Neural progenitor cell (in vitro differentiated cells): ENCODE results near the gene FZD4. TPM values are rescaled to one million over a fixed set of nuclear protein-coding genes. Genes with fewer than 3 reads are reported as not detected.

Experiments
- DNase-seq: peaks from one replicate; pipeline ENCODE4 v3.0.0-alpha.2; 2016; ENCODE audit warnings: low spot score
- H2AFZ ChIP-seq: fragments of 200-600 bp; sonication (generic); replicated peaks from 2 replicates; pipeline ENCODE4 v1.6.1; 2016; ENCODE audit warnings: antibody characterized with exemption
- H3F3A ChIP-seq: fragments of 200-600 bp; sonication (generic); 2 replicates; pipeline ENCODE4 v1.6.1; 2016; ENCODE audit warnings: antibody characterized with exemption, low read depth
- H3K27ac ChIP-seq: fragments of 200-600 bp; sonication (generic); 2 replicates; pipeline ENCODE4 v1.5.1; 2016; ENCODE audit warnings: mild to moderate bottlenecking
- H3K27me3 ChIP-seq: fragments of 200-600 bp; sonication (generic); 2 replicates; pipeline ENCODE4 v1.6.1; 2016; ENCODE audit warnings: mild to moderate bottlenecking, moderate library complexity
- H3K36me3 ChIP-seq: fragments of 200-600 bp; sonication (generic); 2 replicates; pipeline ENCODE4 v1.5.1; 2016
- H3K4me1 ChIP-seq: fragments of 200-600 bp; sonication (generic); 2 replicates; pipeline ENCODE4 v1.6.1; 2016; ENCODE audit warnings: mixed run types
- H3K4me2 ChIP-seq: fragments of 200-600 bp; sonication (generic); 2 replicates; pipeline ENCODE4 v1.6.1; 2016
- H3K4me3 ChIP-seq: fragments of 200-600 bp; sonication (generic); 2 replicates; pipeline ENCODE4 v1.5.1; 2016
- H3K79me2 ChIP-seq: fragments of 200-600 bp; sonication (generic); 2 replicates; pipeline ENCODE4 v1.6.1; 2016; ENCODE audit warnings: low read depth
- H3K9ac ChIP-seq: fragments of 200-600 bp; sonication (generic); 2 replicates; pipeline ENCODE4 v1.6.1; 2016
- H3K9me3 ChIP-seq: fragments of 200-600 bp; sonication (generic); 2 replicates; pipeline ENCODE4 v1.5.1; 2016; ENCODE audit warnings: low read depth
- H4K20me1 ChIP-seq: fragments of 200-600 bp; sonication (generic); 2 replicates; pipeline ENCODE4 v1.6.1; 2016; ENCODE audit warnings: low read depth
- H3K27ac Mint-ChIP-seq: 3 replicates; pipeline ENCODE4 v1.8.0; 2021; ENCODE audit warnings: mixed read lengths
- H3K27me3 Mint-ChIP-seq: 2 replicates; pipeline ENCODE4 v1.8.0; 2022; ENCODE audit warnings: low read depth, mild to moderate bottlenecking, inconsistent platforms, moderate library complexity, mixed read lengths; ENCODE audit not compliant: insufficient read depth
- H3K36me3 Mint-ChIP-seq: 3 replicates; pipeline ENCODE4 v1.8.0; 2021; ENCODE audit warnings: mixed read lengths
- H3K4me1 Mint-ChIP-seq: 3 replicates; pipeline ENCODE4 v1.8.0; 2021; ENCODE audit warnings: mixed read lengths
- H3K4me3 Mint-ChIP-seq: 3 replicates; pipeline ENCODE4 v1.8.0; 2021; ENCODE audit warnings: mild to moderate bottlenecking, moderate library complexity, mixed read lengths
- H3K9me3 Mint-ChIP-seq: 3 replicates; pipeline ENCODE4 v1.8.0; 2020; ENCODE audit warnings: mixed read lengths
- EZH2 ChIP-seq: fragments of 200-600 bp; sonication (generic); IDR thresholded peaks from 2 replicates; pipeline ENCODE4 v1.6.1; 2017; ENCODE audit warnings: antibody characterized with exemption, mild to moderate bottlenecking, moderate library complexity
- EZH2phosphoT487 ChIP-seq: fragments of 200-600 bp; sonication (generic); IDR thresholded peaks from 2 replicates; pipeline ENCODE4 v1.6.1; 2017; ENCODE audit warnings: antibody characterized with exemption
- total RNA-seq: library from RNA; depleted of rRNA; stranded (reverse); fragments of >200 nt; gene quantifications from 2 replicates; pipeline ENCODE4 v1.2.3, GENCODE V29; 2015; ENCODE audit warnings: low replicate concordance
- TF ChIP-seq, protein P1 (sequence below): fragments of 200-600 bp; sonication (generic); IDR thresholded peaks from 2 replicates; pipeline ENCODE4 v1.5.1; 2017; ENCODE audit warnings: antibody characterized with exemption, mild to moderate bottlenecking

The FZD4 gene
- total RNA-seq, 1 donor from 2014 or later, result 5.8 TPM

DNA sequence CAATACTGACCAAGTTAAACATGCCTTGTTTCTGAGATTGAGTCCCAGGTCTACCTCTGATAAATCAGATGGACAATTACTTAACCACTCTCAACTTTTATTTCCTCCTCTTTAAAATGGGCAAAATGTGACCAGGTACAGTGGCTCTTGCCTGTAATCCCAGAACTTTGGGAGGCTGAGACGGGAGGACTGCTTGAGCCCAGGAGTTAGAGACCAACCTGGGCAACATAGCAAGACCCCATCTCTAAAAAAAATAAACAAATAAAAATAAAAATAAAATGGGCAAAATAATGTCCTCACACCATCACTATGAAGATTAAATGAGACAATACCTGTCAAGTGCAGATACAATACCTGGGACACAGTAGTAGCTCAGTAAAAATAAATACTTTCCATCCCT, 33.0 kb downstream of the FZD4 start:
- H3K4me1 Mint-ChIP-seq, result peaks cover 20% of the 10 kb centered on the region
- H3K9me3 ChIP-seq, result no peaks in the 10 kb centered on the region
- H3K4me3 Mint-ChIP-seq, result no peak overlapping the region
- no peaks in the 10 kb centered on the region for H3K9me3 Mint-ChIP-seq
- H3K36me3 Mint-ChIP-seq, result peaks cover 3% of the 10 kb centered on the region
- H3K9ac ChIP-seq, result no peak overlapping the region
- DNase-seq, result no peak
- no peaks in the 10 kb centered on the region for H3K79me2 ChIP-seq
- H3K27ac Mint-ChIP-seq, result no peak overlapping the region
- H4K20me1 ChIP-seq, result peaks cover 9% of the 10 kb centered on the region
- H3K27me3 Mint-ChIP-seq, result no peaks in the 10 kb centered on the region
- peaks cover 19% of the 10 kb centered on the region for H3F3A ChIP-seq
- no peaks in the 10 kb centered on the region for H3K36me3 ChIP-seq
- H2AFZ ChIP-seq, result no peak overlapping the region
- peaks cover 29% of the 10 kb centered on the region for H3K4me1 ChIP-seq
- H3K4me3 ChIP-seq, result no peak overlapping the region
- H3K27ac ChIP-seq, result no peak overlapping the region
- no peaks in the 10 kb centered on the region for H3K27me3 ChIP-seq
- no peak overlapping the region for H3K4me2 ChIP-seq
- no peak for TF ChIP-seq EZH2phosphoT487

DNA sequence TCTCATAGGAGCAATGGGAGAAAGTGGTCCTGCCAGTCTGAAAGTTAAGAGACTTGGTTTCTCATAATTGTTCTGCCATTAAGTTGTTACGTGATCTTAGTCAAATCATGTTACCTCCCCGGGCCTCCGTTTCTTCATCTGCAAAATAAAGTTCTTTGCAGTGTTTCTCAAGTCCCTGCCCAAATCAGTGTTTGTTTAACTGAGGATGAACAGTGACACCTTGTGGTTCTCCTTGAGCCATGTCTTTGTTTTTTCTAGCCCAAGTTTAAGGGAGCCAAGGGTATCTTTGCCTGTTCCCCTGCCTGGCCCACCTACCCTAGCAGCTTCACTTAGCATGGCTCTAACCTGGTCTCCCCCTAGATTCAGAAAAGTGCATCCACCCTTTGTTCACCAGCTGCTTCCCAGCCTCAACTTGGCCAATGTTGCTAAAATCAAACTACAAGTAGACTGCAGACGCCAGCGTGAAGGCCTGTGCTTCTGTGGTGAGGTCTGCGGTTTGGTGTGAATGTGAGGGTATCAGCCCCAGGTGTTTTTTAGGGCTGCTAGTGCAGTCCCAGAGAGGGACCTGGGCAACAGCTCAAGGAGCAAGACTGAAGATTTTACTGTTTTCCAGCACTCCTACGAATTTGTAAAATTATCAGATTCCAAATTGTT, 35.5 kb downstream of the FZD4 start:
- Histone ChIP-seq H2AFZ (no peak overlapping the region), H3F3A (peaks cover 16% of the 10 kb centered on the region), H3K27me3 (no peaks in the 10 kb centered on the region), H3K4me1 (peaks cover 25% of the 10 kb centered on the region), H3K27ac (no peak overlapping the region), H3K4me3 (no peak overlapping the region), H3K36me3 (no peaks in the 10 kb centered on the region), H4K20me1 (peaks cover 9% of the 10 kb centered on the region), H3K79me2 (no peaks in the 10 kb centered on the region), H3K9ac (no peak overlapping the region), H3K4me2 (no peak overlapping the region), H3K9me3 (no peaks in the 10 kb centered on the region)
- DNase-seq, result peak; percentile 75
- peaks cover 21% of the 10 kb centered on the region for H3K4me1 Mint-ChIP-seq
- no peak for TF ChIP-seq EZH2
- TF ChIP-seq, protein P1, sequence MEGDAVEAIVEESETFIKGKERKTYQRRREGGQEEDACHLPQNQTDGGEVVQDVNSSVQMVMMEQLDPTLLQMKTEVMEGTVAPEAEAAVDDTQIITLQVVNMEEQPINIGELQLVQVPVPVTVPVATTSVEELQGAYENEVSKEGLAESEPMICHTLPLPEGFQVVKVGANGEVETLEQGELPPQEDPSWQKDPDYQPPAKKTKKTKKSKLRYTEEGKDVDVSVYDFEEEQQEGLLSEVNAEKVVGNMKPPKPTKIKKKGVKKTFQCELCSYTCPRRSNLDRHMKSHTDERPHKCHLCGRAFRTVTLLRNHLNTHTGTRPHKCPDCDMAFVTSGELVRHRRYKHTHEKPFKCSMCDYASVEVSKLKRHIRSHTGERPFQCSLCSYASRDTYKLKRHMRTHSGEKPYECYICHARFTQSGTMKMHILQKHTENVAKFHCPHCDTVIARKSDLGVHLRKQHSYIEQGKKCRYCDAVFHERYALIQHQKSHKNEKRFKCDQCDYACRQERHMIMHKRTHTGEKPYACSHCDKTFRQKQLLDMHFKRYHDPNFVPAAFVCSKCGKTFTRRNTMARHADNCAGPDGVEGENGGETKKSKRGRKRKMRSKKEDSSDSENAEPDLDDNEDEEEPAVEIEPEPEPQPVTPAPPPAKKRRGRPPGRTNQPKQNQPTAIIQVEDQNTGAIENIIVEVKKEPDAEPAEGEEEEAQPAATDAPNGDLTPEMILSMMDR, result peak; percentile 75
- H3K36me3 Mint-ChIP-seq, result peaks cover 3% of the 10 kb centered on the region
- no peaks in the 10 kb centered on the region for H3K27me3 Mint-ChIP-seq
- H3K4me3 Mint-ChIP-seq, result no peak overlapping the region
- H3K9me3 Mint-ChIP-seq, result no peaks in the 10 kb centered on the region
- no peak overlapping the region for H3K27ac Mint-ChIP-seq

DNA sequence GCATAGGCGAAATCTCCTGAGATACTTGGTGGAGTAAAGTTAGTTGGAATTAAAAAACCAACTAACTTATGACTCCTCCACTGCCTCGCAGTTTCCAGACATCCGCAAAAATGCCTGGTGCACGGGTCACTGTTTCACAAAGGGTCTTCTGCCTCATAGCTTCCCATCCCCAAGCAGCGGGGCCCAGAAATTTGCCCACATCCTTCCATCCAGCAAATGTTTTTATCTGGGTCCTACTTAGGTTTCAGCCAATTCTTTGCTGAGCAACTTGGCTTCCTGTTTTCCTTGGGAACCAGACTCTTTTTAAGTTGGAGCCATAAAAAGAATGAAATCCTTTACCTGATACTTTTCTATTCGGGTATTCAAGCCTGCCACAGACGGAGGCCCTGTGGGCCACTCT, 36.2 kb downstream of the FZD4 start:
- no peaks in the 10 kb centered on the region for H3K9me3 Mint-ChIP-seq
- peaks cover 9% of the 10 kb centered on the region for H4K20me1 ChIP-seq
- no peak overlapping the region for H3K4me3 ChIP-seq
- no peaks in the 10 kb centered on the region for H3K79me2 ChIP-seq
- H2AFZ ChIP-seq, result no peak overlapping the region
- H3K27ac ChIP-seq, result peak overlapping the region; percentile 31
- H3K27ac Mint-ChIP-seq, result no peak overlapping the region
- no peak for DNase-seq
- H3K27me3 ChIP-seq, result no peaks in the 10 kb centered on the region
- H3K4me2 ChIP-seq, result no peak overlapping the region
- no peaks in the 10 kb centered on the region for H3K27me3 Mint-ChIP-seq
- no peaks in the 10 kb centered on the region for H3K9me3 ChIP-seq
- peaks cover 15% of the 10 kb centered on the region for H3K4me1 Mint-ChIP-seq
- H3F3A ChIP-seq, result peaks cover 8% of the 10 kb centered on the region
- no peak overlapping the region for H3K9ac ChIP-seq
- no peaks in the 10 kb centered on the region for H3K36me3 ChIP-seq
- no peak overlapping the region for H3K4me3 Mint-ChIP-seq
- TF ChIP-seq EZH2 (no peak), EZH2phosphoT487 (no peak)
- TF ChIP-seq, protein P1, result no peak
- H3K36me3 Mint-ChIP-seq, result no peaks in the 10 kb centered on the region
- H3K4me1 ChIP-seq, result peaks cover 20% of the 10 kb centered on the region

DNA sequence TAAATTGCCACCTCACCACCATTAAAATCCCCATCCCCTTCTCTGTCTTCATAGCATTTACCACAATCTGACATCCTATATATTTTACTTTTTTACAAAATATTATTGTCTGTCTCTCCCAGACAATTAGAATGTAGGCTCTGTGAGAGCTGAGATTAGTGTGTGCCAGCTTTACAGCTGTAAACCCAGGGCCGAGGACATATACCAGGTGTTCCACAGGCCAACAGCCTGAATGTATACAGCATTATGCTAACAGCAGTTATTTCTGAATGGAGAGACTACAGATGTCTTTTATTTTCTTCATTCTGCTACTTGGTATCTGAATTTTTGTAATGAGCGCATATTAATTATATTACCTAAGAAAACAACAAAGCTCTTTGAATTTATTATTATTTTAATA, 36.7 kb downstream of the FZD4 start:
- DNase-seq, result no peak
- Mint-ChIP-seq H3K36me3 (no peaks in the 10 kb centered on the region), H3K27ac (no peak overlapping the region), H3K27me3 (no peaks in the 10 kb centered on the region), H3K9me3 (peaks cover 2% of the 10 kb centered on the region), H3K4me3 (no peak overlapping the region), H3K4me1 (peaks cover 12% of the 10 kb centered on the region)
- H2AFZ ChIP-seq, result no peak overlapping the region
- no peaks in the 10 kb centered on the region for H3K9me3 ChIP-seq
- H3K27me3 ChIP-seq, result no peaks in the 10 kb centered on the region
- H3K4me1 ChIP-seq, result peaks cover 15% of the 10 kb centered on the region
- H3K36me3 ChIP-seq, result no peaks in the 10 kb centered on the region
- H3K9ac ChIP-seq, result no peak overlapping the region
- no peaks in the 10 kb centered on the region for H3K79me2 ChIP-seq
- H3F3A ChIP-seq, result peaks cover 4% of the 10 kb centered on the region
- H3K4me2 ChIP-seq, result no peak overlapping the region
- TF ChIP-seq, protein P1, result no peak
- TF ChIP-seq EZH2, result no peak
- TF ChIP-seq EZH2phosphoT487, result no peak
- H4K20me1 ChIP-seq, result peaks cover 4% of the 10 kb centered on the region
- H3K4me3 ChIP-seq, result no peak overlapping the region
- peak overlapping the region; percentile 31 for H3K27ac ChIP-seq
